Measurements from ENCODE around the gene CRYBG1. TPM values are rescaled to one million over a fixed set of nuclear protein-coding genes. Genes with fewer than 3 reads are reported as not detected.
A peak's percentile ranks its signal among the peaks of the same experiment; 100 is the strongest.
"Not testable (repeated sequence)": the region's sequence is repeated elsewhere in the genome, so short reads cannot be mapped to it uniquely, and the experiment has no call there.

CRYBG1 gene
- total and polyA plus RNA-seq, 8 donors: 9.9 to 37.1 (median 14.4) TPM

DNA sequence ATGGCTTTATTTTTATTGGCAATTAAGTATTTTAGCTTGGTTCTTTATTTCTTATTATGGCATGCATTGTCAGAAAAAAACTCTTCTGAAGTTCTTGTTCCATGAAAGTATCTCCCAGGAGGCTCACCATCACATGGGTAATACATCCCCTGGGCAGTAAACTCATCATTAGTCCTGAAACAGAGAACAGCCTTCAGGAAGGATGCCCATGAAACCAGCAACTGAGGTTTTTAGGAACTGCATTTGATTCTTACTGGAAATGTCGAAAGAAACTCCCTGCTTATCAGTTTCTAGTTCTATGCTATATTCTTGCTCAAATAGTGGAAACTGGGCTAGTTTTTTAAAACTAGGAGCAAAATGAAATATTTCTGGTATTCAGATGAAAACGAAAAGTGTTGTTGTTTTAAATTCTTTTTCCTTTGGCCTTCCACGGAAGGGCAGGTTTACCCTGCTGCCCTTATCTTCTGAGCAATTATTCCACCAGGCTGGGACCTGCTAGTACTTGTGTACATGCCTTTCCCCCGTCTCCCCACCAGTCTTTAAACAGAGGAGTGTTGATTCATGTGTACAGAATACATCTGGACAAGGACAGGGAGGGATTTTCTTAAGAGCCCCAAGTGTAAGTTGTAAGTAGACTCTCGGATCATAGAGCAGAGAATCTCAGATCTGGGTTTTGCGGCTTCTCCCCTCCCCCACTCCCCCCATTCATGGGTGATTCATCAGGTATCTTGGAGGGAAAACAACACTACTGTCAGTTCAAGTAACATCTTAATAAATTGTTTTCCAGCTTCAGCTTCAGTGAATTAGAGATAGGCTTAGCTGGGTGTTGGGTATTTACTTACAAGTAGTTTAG lies 187.3 kb downstream of the CRYBG1 start:
- TF ChIP-seq, protein P1, sequence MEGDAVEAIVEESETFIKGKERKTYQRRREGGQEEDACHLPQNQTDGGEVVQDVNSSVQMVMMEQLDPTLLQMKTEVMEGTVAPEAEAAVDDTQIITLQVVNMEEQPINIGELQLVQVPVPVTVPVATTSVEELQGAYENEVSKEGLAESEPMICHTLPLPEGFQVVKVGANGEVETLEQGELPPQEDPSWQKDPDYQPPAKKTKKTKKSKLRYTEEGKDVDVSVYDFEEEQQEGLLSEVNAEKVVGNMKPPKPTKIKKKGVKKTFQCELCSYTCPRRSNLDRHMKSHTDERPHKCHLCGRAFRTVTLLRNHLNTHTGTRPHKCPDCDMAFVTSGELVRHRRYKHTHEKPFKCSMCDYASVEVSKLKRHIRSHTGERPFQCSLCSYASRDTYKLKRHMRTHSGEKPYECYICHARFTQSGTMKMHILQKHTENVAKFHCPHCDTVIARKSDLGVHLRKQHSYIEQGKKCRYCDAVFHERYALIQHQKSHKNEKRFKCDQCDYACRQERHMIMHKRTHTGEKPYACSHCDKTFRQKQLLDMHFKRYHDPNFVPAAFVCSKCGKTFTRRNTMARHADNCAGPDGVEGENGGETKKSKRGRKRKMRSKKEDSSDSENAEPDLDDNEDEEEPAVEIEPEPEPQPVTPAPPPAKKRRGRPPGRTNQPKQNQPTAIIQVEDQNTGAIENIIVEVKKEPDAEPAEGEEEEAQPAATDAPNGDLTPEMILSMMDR (IDR thresholded peaks at IDR 0.05): no peak
- intact Hi-C loops (cut with DNase I): no loop called here
- ATAC-seq: peak; percentile 56

DNA sequence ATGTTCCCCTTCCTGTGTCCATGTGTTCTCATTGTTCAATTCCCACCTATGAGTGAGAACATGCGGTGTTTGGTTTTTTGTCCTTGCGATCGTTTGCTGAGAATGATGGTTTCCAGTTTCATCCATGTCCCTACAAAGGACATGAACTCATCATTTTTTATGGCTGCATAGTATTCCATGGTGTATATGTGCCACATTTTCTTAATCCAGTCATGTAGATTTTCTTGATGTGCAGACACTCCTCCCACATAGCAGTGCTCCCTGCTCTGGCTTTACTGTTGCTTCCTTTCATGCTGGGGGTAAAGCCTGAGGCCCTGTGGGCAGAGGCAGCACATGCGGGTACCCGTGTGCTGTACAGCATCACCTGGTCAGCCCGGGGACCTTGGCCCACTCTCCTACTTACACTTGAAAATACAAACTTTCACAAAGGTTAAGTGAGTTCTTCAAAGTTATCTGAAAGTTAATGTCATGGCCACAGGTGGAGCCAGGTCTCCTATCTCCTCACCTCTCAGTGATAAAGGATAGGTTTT lies 188.5 kb downstream of the CRYBG1 start:
- H3K36me3 ChIP-seq: peaks cover 0 to 34% of the 10 kb centered on the region in 2 donors
- H3K27me3 ChIP-seq; DNase-seq; H3K27ac ChIP-seq; ATAC-seq; H3K4me3 ChIP-seq; intact Hi-C loops (cut with DNase I); H3K9me3 ChIP-seq: not testable (repeated sequence)
- H3K4me1 ChIP-seq: peaks cover 11 to 53% of the 10 kb centered on the region in 2 donors

More for the DNA sequence above, 187.3 kb downstream of the CRYBG1 start:
- Histone ChIP-seq H3K36me3 (peaks cover 0 to 33% of the 10 kb centered on the region in 2 donors), H3K9me3 (no peaks in the 10 kb centered on the region), H3K27me3 (no peaks in the 10 kb centered on the region), H3K27ac (peak overlapping the region in 1 of 2 donors; percentile 90), H3K4me3 (no peak overlapping the region), H3K4me1 (peaks cover 11 to 53% of the 10 kb centered on the region in 2 donors)
- no peak for DNase-seq

DNA sequence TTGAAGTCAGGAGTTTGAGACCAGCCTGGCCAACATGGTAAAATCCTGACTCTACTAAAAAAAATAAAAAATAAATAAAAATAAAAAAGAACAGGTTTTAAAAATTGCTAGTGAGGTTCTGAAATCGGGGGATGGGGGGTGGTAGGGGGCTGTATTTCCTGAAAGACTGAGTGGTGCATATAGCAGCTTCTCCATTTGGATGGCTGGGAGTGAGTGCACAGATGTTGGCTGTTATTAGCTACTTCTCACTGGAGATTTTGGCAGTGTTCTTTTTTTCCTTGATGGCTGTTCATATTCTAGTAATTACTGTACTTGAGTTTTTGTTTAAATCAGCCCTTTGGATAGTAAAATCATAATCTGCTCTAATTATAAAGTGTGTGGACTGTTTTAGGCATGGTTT lies 189.0 kb downstream of the CRYBG1 start:
- Histone ChIP-seq H3K27ac (no peak overlapping the region), H3K36me3 (peaks cover 0 to 34% of the 10 kb centered on the region in 2 donors), H3K4me1 (peaks cover 11 to 53% of the 10 kb centered on the region in 2 donors), H3K9me3 (no peaks in the 10 kb centered on the region), H3K4me3 (no peak overlapping the region), H3K27me3 (no peaks in the 10 kb centered on the region)
- intact Hi-C loops (cut with DNase I): no loop called here
- TF ChIP-seq, protein P1 (IDR thresholded peaks at IDR 0.05): no peak
- no peak for DNase-seq
- ATAC-seq: no peak

DNA sequence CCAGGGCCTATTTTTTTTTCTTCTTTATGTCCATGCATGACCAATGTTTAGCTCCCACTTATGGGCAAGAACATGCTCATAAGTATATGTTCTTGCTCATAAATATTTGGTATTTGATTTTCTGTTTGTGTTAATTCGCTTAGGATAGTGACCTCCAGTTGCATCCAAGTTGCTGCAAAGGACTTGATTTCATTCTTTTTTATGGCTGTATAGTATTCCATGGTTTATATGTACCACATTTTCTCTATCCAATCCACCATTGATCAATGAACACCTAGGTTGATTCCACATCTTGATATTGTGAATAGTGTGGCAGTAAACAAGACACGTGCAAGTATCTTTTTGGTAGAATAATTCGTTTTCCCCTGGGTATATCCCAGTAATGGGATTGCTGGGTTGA lies 190.6 kb downstream of the CRYBG1 start:
- no peak overlapping the region for H3K27ac ChIP-seq
- no peaks in the 10 kb centered on the region for H3K9me3 ChIP-seq
- no peak overlapping the region for H3K4me3 ChIP-seq
- peaks cover 11 to 40% of the 10 kb centered on the region in 2 donors for H3K4me1 ChIP-seq
- peaks cover 0 to 39% of the 10 kb centered on the region in 2 donors for H3K36me3 ChIP-seq
- intact Hi-C loops (cut with DNase I): no loop called here
- TF ChIP-seq, protein P1 (IDR thresholded peaks at IDR 0.05): no peak
- H3K27me3 ChIP-seq: no peaks in the 10 kb centered on the region
- no peak for ATAC-seq
- DNase-seq: no peak

DNA sequence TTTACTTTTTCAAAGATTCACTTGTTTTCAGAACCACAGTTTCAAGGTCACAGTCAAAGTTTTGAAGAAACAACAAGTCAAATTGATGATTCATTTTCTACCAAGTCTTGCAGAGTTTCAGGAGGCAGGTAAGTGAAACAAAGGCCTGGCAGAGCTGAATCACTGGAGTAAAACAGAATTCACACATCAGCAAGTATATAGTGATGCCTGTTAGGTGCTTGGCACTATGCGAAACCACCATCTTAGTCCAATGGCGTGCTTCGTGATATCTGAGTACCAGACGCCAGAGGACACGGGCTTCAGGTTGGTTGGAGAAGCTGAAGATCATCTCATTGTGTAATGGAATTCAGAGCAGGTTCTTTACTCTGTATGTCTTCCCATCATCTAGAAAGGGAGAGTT lies 192.9 kb downstream of the CRYBG1 start:
- H3K27me3 ChIP-seq: no peaks in the 10 kb centered on the region
- DNase-seq: no peak
- no peaks in the 10 kb centered on the region for H3K9me3 ChIP-seq
- no peak overlapping the region for H3K27ac ChIP-seq
- TF ChIP-seq, protein P1 (IDR thresholded peaks at IDR 0.05): no peak
- intact Hi-C loops (cut with DNase I): no loop called here
- H3K4me1 ChIP-seq: peaks cover 0 to 29% of the 10 kb centered on the region in 2 donors
- no peak for ATAC-seq
- peaks cover 0 to 42% of the 10 kb centered on the region in 2 donors for H3K36me3 ChIP-seq
- no peak overlapping the region for H3K4me3 ChIP-seq

Measured in left lung (tissue), 10 donors.